ENCODE results near the gene SSX2IP. TPM values are rescaled to one million over a fixed set of nuclear protein-coding genes. Genes with fewer than 3 reads are reported as not detected.

Gene SSX2IP
- total and polyA plus RNA-seq, 9 of the 15 experiments (the other 6 are each of a cell fraction or from before 2014, with no cell fraction given) = 20.6 to 96.7 (median 61.7) TPM

DNA sequence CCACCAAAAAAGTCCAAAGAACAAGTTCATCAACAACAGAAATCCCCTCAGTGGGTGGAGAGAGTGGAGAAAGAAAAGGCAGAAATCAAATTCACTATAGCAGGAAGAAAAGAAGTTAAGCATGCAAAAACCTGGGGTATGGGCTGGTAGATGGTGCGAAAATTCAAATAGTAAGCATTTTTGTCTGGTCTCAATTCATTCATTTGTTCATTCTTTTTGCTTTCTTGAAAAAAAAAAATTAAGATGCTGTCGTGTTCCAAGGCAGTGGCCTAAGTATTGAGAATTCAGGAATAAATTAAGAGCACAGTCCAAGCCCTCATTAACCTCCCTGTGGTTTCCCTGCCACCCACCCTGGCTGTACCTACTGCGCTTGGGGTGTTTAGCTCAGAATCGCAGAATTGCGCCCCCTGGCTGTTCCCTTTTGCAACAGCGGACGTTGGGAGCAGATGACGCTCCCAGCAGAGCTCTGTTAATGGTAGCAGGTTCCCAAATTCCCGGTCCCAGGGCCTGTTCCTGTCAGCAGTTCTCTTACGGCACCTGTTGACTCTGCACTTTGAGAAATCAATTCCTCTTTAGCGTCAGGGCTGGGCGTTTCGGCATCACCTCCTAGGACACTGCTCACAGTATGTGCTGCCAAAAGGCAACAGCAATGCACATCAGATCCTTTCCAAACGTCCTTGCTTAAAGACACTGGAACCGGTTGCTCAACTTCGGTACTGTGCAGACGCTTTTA, 34.0 kb upstream of the SSX2IP start (continued):
- TF ChIP-seq SRF (CRISPR knock-in tag; IDR thresholded peaks at IDR 0.05) (peak in 1 of 2 experiments; percentile 50; a peak in 1 of 4 replicates), PHB (CRISPR knock-in tag; IDR thresholded peaks at IDR 0.05) (no peak), SMARCA4 (IDR thresholded peaks at IDR 0.05) (no peak), HMG20A (CRISPR knock-in tag; conservative IDR thresholded peaks at IDR 0.05) (no peak), MAZ (CRISPR knock-in tag; conservative IDR thresholded peaks at IDR 0.05 in 1 of 2, IDR thresholded peaks at IDR 0.05 in 1 of 2) (0 out of 4 replicates have a peak, but pooled peaks of 1 of the 2 experiments have one; percentile 43), ZNF639 (CRISPR knock-in tag; conservative IDR thresholded peaks at IDR 0.05 in 1 of 2, IDR thresholded peaks at IDR 0.05 in 1 of 2) (no peak), L3MBTL2 (IDR thresholded peaks at IDR 0.05) (no peak), CHAMP1 (IDR thresholded peaks at IDR 0.05) (no peak), ZNF143 (CRISPR knock-in tag; IDR thresholded peaks at IDR 0.05) (no peak), LCOR (CRISPR knock-in tag; IDR thresholded peaks at IDR 0.05) (no peak), HBP1 (CRISPR knock-in tag; IDR thresholded peaks at IDR 0.05) (no peak), CREBBP (IDR thresholded peaks at IDR 0.05; ENCODE audit: low read depth, low read length) (no peak), PYGO2 (tag; IDR thresholded peaks at IDR 0.05) (no peak), SRSF7 (optimal IDR thresholded peaks at IDR 0.05; ENCODE audit: low read depth, low read length) (no peak), ZNF75A (CRISPR knock-in tag; IDR thresholded peaks at IDR 0.05) (no peak), XRCC5 (IDR thresholded peaks at IDR 0.05; ENCODE audit: low read depth, low read length) (0 out of 2 replicates have a peak, but pooled peaks have one; percentile 26)
- TF ChIP-seq, protein P1, sequence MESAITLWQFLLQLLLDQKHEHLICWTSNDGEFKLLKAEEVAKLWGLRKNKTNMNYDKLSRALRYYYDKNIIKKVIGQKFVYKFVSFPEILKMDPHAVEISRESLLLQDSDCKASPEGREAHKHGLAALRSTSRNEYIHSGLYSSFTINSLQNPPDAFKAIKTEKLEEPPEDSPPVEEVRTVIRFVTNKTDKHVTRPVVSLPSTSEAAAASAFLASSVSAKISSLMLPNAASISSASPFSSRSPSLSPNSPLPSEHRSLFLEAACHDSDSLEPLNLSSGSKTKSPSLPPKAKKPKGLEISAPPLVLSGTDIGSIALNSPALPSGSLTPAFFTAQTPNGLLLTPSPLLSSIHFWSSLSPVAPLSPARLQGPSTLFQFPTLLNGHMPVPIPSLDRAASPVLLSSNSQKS (CRISPR knock-in tag; IDR thresholded peaks at IDR 0.05) = no peak
- TF ChIP-seq, protein P2, sequence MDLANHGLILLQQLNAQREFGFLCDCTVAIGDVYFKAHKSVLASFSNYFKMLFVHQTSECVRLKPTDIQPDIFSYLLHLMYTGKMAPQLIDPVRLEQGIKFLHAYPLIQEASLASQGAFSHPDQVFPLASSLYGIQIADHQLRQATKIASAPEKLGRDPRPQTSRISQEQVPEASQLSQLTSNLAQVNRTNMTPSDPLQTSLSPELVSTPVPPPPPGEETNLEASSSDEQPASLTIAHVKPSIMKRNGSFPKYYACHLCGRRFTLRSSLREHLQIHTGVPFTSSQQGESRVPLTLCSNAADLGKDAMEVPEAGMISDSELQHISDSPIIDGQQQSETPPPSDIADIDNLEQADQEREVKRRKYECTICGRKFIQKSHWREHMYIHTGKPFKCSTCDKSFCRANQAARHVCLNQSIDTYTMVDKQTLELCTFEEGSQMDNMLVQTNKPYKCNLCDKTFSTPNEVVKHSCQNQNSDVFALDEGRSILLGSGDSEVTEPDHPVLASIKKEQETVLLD (IDR thresholded peaks at IDR 0.05) = no peak
- TF ChIP-seq, protein P3, sequence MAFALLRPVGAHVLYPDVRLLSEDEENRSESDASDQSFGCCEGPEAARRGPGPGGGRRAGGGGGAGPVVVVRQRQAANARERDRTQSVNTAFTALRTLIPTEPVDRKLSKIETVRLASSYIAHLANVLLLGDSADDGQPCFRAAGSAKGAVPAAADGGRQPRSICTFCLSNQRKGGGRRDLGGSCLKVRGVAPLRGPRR (CRISPR knock-in tag; IDR thresholded peaks at IDR 0.05) = no peak

All from K562 (cell line).